ENCODE results near the gene TRIM41.

DNA sequence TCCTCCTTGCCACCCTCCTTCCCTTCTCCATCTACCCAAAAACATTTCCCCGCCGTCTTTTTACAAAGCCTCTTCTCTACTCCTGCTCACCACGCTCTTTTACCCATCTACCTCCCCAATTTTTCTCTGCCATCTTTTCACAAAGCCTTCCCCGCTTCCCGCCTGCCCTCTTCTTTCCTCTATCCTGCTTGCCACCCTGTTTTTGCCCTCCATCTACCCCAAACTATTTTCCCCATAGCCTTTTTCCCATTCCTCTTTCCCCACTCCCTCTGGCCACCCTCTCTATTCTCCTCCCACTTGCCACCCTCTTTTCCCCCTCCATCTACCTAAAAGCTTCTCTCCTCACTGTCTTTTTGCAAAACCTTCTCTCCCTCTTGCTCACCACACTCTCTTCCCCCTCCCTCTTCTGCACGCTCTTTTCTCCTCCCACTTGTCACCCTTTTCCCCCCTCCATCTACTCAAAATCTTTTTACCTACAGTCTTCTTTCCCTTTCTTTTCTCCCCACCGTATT lies 57.2 kb downstream of the TRIM41 start:
- no peak for TF ChIP-seq ZFX (IDR thresholded peaks at IDR 0.05; ENCODE audit: borderline replicate concordance)
- TF ChIP-seq, protein P1, sequence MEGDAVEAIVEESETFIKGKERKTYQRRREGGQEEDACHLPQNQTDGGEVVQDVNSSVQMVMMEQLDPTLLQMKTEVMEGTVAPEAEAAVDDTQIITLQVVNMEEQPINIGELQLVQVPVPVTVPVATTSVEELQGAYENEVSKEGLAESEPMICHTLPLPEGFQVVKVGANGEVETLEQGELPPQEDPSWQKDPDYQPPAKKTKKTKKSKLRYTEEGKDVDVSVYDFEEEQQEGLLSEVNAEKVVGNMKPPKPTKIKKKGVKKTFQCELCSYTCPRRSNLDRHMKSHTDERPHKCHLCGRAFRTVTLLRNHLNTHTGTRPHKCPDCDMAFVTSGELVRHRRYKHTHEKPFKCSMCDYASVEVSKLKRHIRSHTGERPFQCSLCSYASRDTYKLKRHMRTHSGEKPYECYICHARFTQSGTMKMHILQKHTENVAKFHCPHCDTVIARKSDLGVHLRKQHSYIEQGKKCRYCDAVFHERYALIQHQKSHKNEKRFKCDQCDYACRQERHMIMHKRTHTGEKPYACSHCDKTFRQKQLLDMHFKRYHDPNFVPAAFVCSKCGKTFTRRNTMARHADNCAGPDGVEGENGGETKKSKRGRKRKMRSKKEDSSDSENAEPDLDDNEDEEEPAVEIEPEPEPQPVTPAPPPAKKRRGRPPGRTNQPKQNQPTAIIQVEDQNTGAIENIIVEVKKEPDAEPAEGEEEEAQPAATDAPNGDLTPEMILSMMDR (IDR thresholded peaks at IDR 0.05) = no peak
